Stimulated activated CD4-positive, alpha-beta T cell treated with anti-CD3 and anti-CD28 coated beads, Interleukin-1b, Interleukin-23, amount 100 ng/mL, for 4 hours (primary cell): ENCODE data around the gene GLIS1.

ENCODE experiments used
- DNase-seq, 2 donors: peaks; one replicate each; pipeline ENCODE4 v3.0.0-alpha.2; 2020; ENCODE audit warnings: low read depth in 2 of 2

GLIS1 gene

DNA sequence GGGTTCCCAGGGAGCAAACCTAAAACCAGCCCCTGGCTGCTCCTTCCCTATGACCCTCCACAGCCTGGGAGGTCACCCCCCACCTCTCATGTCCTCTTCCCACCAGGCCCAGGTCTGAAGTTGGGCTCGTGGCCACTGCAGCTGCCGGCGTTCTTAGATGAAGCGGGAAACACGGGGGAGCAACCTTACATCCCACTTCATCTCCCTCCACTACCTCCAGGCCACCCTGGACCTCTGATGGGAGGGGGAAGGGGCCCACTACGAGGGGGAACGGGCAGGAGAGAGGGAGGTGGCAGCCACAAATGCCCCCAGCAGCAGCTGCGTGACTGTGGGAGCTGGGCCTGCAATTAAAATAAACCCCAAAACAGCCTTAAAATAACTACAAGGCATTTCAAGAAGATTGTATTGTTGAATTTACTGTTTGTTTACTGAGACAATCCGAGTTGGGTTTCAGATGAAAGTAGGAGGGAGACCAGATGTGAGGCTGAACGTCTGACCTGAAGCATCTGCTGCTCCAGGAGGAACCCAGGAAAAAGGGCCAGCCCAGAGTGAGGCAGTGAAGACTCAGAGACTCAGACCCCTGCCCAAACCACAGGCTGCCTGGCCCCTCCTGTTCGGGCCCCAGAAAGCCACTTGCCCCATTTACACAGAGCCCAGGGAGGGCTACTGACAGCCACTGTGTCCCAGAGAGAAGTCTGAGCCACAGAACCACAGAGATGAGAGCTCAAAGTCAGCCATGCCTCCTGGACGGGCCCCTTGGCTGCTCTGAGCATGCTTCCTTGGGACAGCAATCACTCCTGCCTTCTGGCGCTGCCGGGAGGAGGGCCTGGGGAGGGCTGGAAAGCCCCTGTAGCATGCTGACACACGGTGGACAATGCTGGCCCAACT, 59.8 kb downstream of the GLIS1 start:
- no peak for DNase-seq

DNA sequence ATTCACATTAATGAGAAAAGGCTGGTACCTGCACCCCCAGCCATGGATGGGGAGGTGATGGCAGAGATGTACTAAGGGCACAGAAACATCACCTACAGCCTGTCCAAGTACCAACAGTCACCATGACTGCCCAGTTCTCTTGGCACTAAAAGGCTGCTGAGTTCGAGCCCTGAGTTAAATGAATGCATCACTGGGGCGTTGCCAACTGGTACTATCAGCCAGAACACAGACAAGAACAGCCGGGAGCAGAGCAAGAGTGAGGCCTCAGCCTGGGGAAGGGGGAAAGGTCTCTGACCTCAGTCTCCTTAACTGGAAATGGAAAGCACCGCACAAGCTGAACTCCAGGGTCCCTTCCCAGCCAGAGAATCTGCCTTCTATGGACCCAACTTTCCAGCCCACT, 60.5 kb downstream of the GLIS1 start:
- DNase-seq: no peak

DNA sequence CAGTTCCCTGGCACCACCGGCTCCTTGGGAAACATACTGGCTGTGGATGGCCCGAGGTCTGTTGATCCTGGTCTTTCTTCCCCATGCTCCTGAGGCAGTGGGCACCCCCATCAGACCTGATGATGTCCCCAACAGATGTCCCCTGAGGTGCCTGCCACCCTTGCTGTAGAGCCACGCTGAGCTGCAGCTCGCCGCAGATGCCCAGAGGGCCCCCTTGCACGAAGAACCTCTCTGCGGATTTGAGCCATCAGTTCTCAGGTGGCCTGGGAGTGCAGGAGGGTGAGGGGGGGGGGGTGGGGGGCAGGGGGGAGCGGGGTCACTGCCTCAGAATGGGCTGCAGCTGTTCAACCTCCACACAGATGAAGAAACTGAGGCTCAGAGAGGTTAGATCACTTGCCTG, 60.9 kb downstream of the GLIS1 start:
- DNase-seq: no peak

DNA sequence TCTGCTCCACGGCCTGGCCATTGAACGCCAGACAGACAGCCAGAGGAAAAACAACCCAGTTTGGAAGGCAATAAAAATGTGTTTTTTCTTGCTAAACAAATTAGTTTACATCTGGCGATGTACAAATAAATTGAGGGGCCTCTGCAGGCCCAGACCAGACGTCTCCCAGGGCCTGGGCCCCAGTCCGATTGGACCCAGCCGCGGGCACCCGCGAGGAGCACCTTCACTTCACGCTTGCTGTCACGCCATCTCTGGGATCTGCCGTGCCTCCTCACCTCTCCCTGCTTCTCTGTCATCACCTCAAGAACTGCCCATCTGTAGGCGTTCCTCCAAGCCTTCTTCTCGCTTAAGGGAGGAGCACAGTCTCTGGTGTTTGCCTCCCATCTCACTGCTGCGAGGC, 61.5 kb downstream of the GLIS1 start:
- DNase-seq: no peak

DNA sequence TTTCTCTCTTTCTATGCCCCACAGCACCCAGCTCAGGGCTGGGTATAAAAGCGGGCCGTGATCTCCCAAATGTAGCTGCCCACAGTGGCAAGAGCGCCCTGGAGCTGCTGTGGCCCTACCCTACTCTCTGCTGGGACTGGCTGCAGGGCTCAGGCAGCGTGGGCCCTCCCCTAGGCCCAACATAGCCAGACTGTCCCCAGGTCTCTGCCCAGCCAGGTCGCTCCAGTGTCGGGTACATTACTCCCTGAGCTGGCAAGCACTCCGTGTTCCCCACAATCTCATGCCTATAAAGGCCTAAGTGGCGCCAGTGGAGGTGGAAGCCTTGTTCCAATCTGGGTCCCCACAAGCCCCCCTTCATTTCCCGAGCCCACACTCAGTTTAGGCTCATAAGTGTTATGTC, 66.2 kb downstream of the GLIS1 start:
- no peak for DNase-seq

DNA sequence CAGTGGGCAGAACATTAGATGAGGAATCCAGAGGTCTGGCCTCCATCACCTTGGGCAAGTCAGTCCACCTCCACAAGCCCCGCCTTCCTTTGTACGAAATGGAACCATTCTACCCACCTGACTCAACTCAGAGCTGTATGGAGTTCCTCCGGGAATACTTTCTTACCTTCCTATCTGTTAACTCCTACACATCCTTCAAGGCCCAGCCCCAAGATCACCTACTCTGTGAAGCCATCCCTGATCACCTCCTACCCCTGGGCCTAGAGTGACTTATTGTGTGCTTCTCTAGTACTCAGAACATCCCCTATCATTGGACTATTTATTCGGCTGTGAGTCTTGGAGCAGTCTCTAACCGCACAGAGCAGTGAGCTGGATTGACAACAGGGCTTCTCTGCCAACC, 66.7 kb downstream of the GLIS1 start:
- no peak for DNase-seq

DNA sequence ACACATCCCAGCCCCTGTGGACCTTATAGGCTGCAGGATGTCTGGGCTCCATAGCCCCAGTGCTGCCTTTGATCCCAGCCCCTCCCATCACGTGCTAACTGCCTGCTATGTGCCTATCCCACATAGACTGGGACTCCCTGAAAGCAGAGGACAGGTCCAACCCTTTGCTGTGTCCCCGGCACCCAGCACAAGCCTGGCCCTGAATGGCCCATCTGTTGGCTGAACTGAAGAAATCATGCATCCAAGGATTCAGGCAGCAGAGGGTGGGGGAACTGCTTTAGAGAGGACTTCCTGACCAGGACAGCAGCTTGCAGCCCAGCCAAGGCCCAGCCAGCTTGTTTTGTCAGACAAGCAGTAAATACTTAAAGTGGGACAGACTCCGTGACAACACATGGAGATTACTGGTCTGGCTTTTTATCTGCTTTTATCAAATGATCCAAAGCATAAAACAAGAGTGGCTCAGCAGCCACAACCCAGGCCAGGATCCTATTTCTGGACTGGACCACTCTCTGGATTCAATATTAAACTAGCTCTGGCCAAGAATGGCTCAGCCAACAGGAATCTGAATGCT, 69.3 kb downstream of the GLIS1 start:
- no peak for DNase-seq

DNA sequence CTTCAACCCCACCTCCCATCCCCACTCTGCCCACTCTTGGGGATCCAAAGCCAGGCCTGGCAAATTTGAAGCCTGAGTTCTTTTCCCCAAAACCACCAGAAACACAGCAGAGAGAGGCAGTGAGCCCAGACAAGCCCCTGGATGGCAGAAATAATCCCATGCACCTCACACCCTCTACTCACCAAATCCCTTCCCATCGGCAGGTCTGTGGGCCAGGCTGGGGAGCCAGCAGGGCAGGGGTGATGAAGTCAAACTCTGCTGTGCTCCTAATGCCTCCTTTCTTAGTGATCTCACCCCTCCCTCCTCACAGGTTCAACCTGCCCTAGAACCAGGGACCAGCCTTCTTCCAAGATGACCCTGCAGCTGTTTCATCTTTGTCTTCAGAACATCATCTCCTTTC, 72.4 kb downstream of the GLIS1 start:
- no peak for DNase-seq

DNA sequence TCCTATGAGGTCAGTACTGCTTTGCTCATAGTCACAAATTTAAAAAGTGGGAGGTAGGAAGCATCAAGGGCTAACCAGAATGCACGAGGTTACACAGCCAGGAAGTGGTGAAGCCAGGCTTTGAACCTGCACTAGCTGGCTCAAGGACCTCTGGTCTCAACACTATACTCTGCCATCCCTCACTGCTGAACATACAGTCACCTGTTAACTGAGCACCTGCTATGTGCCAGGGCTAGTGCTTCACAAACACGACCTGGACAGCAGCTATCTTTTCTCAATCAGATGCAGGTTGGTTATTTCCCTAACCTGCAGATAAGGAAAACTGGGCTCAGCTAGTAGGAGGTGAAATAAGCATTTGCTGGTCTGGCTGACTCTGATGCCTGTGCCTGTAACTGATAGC, 73.0 kb downstream of the GLIS1 start:
- no peak for DNase-seq

DNA sequence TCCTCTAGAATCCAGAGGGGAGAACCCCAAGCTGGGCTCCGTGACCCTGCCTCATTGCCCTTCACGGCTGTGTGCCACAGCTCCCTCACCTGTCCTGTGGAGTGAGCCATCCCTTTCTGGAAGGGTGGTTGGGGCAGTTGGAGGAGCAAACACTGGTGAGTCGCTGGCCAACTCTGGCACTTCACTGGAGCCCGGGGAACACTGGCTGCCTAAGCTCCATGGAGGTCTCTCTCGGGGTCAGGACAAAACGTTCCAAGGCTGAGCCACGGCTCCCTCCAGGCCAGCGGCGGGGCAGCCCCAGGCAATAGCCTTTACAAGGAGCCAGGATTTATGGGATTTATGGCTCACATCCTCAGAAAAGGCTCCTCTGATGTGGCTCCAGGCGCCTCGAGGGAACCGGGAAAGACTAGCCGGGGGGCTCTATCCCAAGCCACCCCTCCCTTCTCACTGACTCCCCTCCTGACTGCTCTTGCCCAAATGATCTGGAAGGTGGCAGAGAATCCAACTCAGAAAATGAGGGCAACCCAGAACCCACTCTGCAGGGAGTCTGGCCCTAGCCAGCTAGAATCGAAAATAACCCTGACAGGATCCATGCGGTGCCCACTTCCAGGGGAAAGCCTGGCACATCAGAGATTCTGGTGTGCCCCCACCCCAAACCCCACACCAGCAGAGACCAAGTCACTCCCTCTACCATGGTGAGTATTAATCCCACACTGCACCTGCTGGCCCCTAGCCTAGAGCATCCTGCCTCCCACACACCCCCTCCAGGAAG, 75.2 kb downstream of the GLIS1 start:
- DNase-seq: no peak

DNA sequence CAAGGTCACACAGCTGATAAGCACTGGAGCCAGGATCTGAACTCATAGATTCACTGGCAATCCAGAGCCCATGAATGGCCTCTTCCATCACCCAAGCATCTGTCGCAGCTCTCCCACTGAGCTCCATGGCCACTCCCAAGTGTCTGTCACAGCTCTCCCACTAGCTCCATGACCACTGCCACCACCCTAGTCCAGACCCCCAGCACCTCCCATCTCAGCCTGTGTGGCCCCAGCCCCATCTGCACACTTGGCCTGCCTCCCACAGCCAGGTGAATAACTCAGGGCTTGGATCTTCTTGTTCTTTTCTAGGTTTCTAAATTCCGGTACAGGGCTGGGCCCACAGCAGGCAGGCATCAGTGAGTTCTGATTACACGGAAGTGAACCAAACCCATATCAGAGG, 76.0 kb downstream of the GLIS1 start:
- DNase-seq: no peak

DNA sequence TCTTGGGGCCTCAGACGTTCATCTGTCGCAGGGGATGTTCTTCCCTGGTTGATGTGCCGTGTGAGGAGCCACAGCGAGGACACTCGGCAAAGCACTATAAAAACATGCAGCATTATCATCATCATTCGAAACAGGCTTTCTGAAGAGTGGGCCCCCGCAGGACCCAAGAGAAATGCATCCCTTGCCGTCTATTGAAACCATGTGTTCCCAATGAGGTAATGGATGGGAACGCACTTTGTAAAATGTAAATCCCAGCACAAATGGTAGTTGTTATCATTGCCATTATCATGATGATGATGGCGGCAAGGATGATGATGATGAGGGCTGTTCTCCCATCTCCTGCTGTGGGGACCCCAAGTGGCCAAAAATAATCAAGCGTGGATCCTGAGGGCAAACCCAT, 76.8 kb downstream of the GLIS1 start:
- no peak for DNase-seq

DNA sequence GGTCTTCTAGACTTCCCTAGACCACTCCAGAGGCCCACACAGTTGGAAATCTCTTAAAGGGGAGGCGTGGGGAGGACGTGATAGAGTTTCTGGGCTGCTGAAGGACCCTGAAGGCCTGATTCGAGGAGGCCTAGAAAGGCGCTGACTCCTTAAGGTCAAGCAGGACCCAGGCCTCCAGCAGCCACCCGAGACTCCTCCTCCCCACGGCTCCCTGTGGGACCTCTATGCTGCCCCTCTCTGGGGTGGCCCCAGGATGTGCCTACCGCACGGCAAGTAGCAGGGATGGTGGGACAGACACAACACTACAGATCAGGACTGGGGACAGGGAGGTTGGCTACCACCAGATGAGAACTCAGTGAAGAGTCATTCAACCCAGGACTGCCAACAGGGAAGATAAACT, 77.5 kb downstream of the GLIS1 start:
- no peak for DNase-seq

DNA sequence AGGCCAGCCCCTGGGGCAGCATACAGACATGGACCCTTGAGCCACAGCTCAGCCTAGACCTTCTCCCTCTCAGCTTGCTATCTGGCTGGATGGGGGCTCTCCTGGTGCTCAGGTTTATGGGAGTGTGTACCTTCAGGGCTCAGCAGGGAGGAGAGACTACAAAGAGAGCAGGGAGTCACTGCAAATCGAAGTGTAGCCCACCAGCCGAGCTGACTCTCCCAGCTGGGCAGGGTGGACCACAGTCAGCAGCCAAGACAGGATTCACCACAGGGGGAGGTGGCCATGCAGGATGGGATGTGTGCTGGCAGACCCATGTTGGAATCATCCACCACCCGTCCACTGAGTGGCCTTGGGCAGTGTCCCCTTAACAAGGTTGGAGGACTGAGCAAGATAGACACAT, 78.3 kb downstream of the GLIS1 start:
- DNase-seq: no peak

DNA sequence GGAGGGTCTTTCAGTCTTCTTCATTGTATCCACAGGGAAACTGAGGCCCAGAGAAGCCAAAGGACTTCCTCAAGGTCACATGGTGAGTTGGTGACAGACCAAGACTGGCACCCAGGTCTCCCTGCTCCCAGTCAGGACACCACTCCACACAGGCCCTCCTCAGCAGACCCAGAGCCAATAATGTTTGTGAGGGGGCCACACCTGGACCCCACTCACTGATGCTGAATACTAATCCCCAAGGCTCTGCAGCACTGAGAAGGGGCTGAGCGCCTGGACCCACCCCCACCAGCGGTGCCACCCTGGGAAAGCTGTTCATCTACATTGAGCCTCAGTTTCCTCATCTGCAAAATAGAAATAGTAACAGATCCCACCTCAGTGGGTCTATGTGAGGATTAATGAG, 79.5 kb downstream of the GLIS1 start:
- no peak for DNase-seq

DNA sequence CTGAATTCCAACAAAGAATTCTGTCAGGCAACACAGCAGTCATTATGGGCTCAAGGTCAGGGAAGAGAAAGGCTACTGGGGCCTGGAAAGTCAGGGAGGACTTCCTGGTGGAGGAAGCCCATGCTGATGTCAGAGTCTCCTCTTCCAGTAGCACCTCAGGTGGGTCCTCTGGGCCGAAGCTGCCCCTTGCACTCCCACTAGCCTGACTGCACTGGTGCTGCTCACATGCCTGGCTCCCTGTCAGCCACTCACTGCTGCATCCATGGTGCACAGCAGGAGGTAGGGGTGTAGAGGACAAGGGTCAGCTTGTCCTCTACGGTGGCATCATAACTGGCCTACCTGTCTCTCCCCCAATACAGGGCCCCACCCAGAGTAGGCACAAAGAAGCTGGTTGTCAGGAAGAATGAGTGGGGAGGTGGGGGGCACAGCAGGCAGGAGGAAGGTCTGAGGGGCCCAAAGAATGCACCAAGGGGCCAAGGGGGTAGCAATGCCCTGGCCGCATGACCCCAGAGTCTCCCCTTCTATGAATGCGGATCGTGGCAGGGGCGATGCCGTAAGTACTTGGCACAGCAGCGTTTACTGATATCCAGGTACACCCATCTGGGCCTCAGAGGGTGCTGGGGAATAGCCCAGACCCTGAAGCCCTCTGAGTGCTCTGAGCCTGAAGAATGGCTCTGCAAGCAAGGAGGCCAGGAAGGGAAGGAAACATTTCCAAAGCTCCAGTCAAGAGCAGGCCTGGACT, 80.3 kb downstream of the GLIS1 start:
- no peak for DNase-seq

DNA sequence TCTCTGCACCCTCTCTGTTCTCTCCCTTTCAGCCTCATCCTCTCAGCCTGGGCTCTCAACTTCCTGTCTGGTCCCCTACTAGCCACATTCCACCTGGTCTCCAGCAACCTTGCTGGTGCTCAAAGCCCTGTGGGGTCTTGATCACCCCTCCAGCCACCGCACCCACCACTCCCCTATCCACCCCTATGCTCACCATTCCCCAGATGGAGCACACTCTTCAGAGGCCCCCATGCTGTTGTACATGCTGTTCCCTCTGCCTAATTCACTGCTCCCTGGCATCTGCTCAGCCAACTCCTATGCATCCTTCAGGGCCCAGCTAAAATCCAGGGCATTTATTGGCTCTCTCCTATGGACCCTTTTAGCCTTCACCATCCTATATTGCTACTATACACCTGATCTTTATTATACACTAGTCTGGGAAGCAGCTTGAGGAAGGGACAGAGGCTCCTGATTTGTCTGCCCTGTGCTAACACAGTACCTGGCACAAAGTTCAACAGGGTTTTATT, 81.0 kb downstream of the GLIS1 start:
- no peak for DNase-seq

DNA sequence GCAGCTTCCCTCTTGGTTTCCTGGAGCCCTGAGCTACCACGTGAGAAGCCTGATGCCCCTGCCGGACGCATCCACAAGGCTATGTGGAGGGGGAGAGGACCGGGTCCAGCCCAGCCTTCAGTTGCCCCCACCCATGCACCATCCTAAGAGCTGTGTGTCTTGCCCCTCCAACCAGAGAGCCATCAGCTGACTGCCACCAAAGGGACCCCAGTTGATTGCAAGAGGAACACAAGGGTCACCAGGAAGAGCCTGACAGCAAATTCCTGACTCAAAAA, 81.5 kb downstream of the GLIS1 start:
- DNase-seq: no peak

DNA sequence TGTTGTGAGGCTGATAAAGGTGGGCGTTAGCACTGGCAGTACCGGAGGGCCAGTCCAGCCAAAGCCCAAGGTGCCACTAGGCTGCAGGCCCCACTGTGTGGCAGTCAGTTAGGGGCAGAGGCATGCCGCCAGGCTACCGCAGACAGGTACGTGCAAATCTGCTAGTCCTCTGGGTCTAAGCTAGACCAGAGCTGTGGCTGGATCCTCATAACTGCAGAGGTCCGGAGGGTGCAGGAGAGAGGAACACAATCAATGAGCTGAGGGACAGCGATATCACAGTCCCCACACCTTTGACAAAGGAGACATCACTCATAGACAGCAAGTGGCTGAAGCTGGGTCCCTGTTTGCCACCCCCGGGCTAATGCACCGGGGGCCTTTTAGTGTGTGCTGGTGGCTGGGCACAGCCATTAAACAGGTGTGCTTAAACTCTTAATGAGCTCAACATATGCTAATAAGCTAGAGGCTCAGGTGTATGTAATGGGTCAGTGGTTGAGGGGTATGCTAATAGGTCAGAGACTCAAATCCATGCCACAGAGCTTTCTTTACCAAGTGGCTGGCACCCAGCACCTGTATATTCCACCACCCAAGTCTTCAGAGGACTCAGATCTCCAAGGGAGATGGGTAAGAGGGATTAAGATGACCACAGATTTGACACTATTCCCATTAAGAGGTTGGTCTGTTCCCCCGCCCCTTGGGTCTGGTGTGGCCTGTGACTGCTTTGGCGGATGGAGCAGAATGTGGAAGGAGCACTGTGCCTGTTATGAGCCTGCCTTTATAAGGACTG, 82.0 kb downstream of the GLIS1 start:
- no peak for DNase-seq

DNA sequence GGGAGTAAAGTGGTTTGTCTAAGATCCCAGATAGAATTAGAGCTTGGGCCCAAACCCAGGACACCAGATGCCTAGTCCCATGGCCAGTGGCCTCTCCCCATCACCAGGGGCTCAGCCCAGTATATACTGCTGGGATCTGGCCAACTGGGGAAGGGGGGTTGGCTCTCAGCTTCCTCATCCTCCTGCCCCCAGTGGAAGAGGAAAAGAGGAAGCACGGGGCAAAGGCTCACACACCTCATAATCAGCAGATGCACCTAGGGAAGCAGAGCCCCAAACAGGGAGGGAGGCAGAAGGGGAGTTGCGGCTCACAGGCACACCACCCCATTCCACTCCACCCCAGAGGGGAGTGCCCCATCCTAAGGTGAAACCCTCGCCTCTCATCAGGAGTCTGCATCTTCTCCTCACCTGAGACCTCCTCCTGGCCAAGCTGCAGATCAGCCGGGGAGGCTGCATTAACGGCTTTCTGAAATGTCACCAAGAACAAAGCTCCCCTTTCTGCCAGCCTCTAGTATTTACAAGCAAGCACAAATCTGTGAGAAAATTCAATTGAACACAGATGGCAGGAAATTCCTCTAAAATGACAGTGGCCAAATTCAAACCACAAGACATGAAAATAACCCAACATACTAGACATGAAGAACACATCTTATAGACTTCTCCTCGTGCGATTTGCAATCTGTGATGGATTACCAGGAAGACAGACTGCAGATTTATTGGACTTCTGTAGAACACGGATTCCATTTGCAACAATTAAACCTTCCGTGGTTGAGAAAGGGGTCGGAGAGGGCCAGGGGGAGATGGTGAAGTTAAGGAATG, 82.8 kb downstream of the GLIS1 start:
- DNase-seq: no peak
